HCT116 (cell line): ENCODE data around the gene SNPH. TPM values are rescaled to one million over a fixed set of nuclear protein-coding genes. Genes with fewer than 3 reads are reported as not detected.

ENCODE experiments used
- ATAC-seq: fragments of 200-7000 bp; cut with Tn5 transposase; 2 replicates; pipeline ENCODE4 v1.9.1; 2020; ENCODE audit warnings: mild to moderate bottlenecking, moderate library complexity
- BruUV-seq: library from RNA; stranded (reverse); fragments of 400-500 nt; replicated peaks from 2 replicates; lab custom pipeline; 2021; lab: Mats Ljungman, UMichigan
- CTCF ChIA-PET: fragments of 300-600 bp; sonication (Branson Sonifier 250); formaldehyde crosslinking; loops from one replicate; lab custom pipeline; 2021; ENCODE audit warnings: antibody characterized with exemption; lab: Charles Lee
- POLR2A ChIA-PET: fragments of 300-600, 350-600 bp; sonication (Branson Sonifier 250); formaldehyde crosslinking; loops from one replicate; lab custom pipeline; 2021; ENCODE audit warnings: antibody characterized with exemption; lab: Charles Lee
- RAD21 ChIA-PET, 2 experiments: fragments of 300-600 bp; sonication (Branson Sonifier 250); formaldehyde crosslinking; loops; one replicate each; lab custom pipeline; 2023; ENCODE audit warnings: low total read pairs in 2 of 2; ENCODE audit not compliant: uncharacterized antibody in 2 of 2, unreplicated experiment in 2 of 2, low non-redundant PET in 1 of 2; lab: Charles Lee
- DNase-seq: peaks from one replicate; pipeline ENCODE4 v3.0.0-alpha.2; 2010; ENCODE audit warnings: low read depth, low spot score
- H2AFZ ChIP-seq: fragments of 200-600 bp; shearing (Covaris generic), sonication (generic); 2 replicates; pipeline ENCODE4 v1.6.1; 2017; ENCODE audit warnings: low read depth, mixed run types, mixed read lengths, antibody characterized with exemption, low read length; ENCODE audit not compliant: poor library complexity, severe bottlenecking
- H3K27ac ChIP-seq: 2 replicates; pipeline ENCODE4 v1.5.1; 2012; ENCODE audit warnings: low read depth, low read length
- H3K27me3 ChIP-seq: fragments of 200-600 bp; sonication (generic); 2 replicates; pipeline ENCODE4 v1.6.1; 2016; ENCODE audit warnings: mixed run types, low read length, mixed read lengths; ENCODE audit not compliant: insufficient read depth
- H3K36me3 ChIP-seq, 2 experiments: fragments of 200-500 bp in 1 of 2; fragments of 200-600 bp in 1 of 2; sonication (Bioruptor generic) in 1 of 2; sonication (generic) in 1 of 2; 2 replicates each; pipeline versions ENCODE4 v1.5.1 to v1.6.1; 2014 to 2016; ENCODE audit warnings: low read length in 2 of 2, inconsistent platforms in 1 of 2, mixed read lengths in 1 of 2, mixed run types in 1 of 2; ENCODE audit not compliant: insufficient read depth in 2 of 2, control insufficient read depth in 1 of 2
- H3K4me1 ChIP-seq, 2 experiments: fragments of 200-600 bp in 1 of 2; sonication (generic) in 1 of 2; 2 replicates each; pipeline versions ENCODE4 v1.5.1 to v1.6.1; 2012 to 2017; ENCODE audit warnings: low read length in 2 of 2, inconsistent platforms in 1 of 2, mild to moderate bottlenecking in 1 of 2, mixed read lengths in 1 of 2, mixed run types in 1 of 2, moderate library complexity in 1 of 2; ENCODE audit not compliant: insufficient read depth in 2 of 2, control insufficient read depth in 1 of 2
- H3K4me2 ChIP-seq: fragments of 200-600 bp; sonication (generic); 2 replicates; pipeline ENCODE4 v1.6.1; 2017; ENCODE audit warnings: mixed run types, low read length, mixed read lengths
- H3K4me3 ChIP-seq, 2 experiments: fragments of 200-600 bp in 1 of 2; sonication (generic) in 1 of 2; replicated peaks in 1 of 2; 2 replicates each; pipeline ENCODE4 v1.5.1; 2011 to 2016; ENCODE audit warnings: low read length in 2 of 2, control low read depth in 1 of 2, low read depth in 1 of 2, mild to moderate bottlenecking in 1 of 2, mixed read lengths in 1 of 2, mixed run types in 1 of 2
- H3K79me2 ChIP-seq: fragments of 200-600 bp; sonication (generic); 2 replicates; pipeline ENCODE4 v1.6.1; 2017; ENCODE audit warnings: mild to moderate bottlenecking, mixed run types, low read length, moderate library complexity, mixed read lengths; ENCODE audit not compliant: insufficient read depth
- H3K9ac ChIP-seq: fragments of 200-600 bp; sonication (generic); 2 replicates; pipeline ENCODE4 v1.6.1; 2016; ENCODE audit warnings: low read length, mixed read lengths
- H3K9me2 ChIP-seq: fragments of 200-600 bp; sonication (generic), shearing (Covaris generic); 2 replicates; pipeline ENCODE4 v1.6.1; 2017; ENCODE audit warnings: mixed run types, mild to moderate bottlenecking, moderate library complexity; ENCODE audit not compliant: insufficient read depth
- H3K9me3 ChIP-seq, 2 experiments: fragments of 200-500 bp in 1 of 2; fragments of 200-600 bp in 1 of 2; sonication (Bioruptor generic) in 1 of 2; sonication (generic) in 1 of 2; 2 replicates each; pipeline ENCODE4 v1.6.1; 2014 to 2017; ENCODE audit warnings: low read length in 2 of 2, mixed read lengths in 2 of 2, inconsistent platforms in 1 of 2, low read depth in 1 of 2, mild to moderate bottlenecking in 1 of 2, mixed run types in 1 of 2, moderate library complexity in 1 of 2; ENCODE audit not compliant: control insufficient read depth in 1 of 2, insufficient read depth in 1 of 2
- H4K20me1 ChIP-seq: fragments of 200-600 bp; sonication (generic), shearing (Covaris generic); 2 replicates; pipeline ENCODE4 v1.6.1; 2017; ENCODE audit warnings: mixed run types, mild to moderate bottlenecking, moderate library complexity; ENCODE audit not compliant: insufficient read depth
- CBX3 ChIP-seq: IDR thresholded peaks from 2 replicates; pipeline ENCODE4 v1.6.1; 2012; ENCODE audit warnings: low read depth
- CTCF ChIP-seq, 3 experiments: fragments of 200-600 bp in 1 of 3; sonication (generic) in 1 of 3; IDR thresholded peaks in 2 of 3; conservative IDR thresholded peaks in 1 of 3; 2 replicates each; pipeline ENCODE4 v1.5.1; 2012 to 2017; ENCODE audit warnings: low read depth in 2 of 3, low read length in 2 of 3, antibody characterized with exemption in 1 of 3, borderline replicate concordance in 1 of 3, control low read depth in 1 of 3, mild to moderate bottlenecking in 1 of 3, mixed read lengths in 1 of 3, mixed run types in 1 of 3, moderate library complexity in 1 of 3; ENCODE audit not compliant: insufficient read depth in 1 of 3
- ELF1 ChIP-seq: IDR thresholded peaks from 2 replicates; pipeline ENCODE4 v1.6.1; 2012; ENCODE audit warnings: low read depth, borderline replicate concordance
- EZH2phosphoT487 ChIP-seq: fragments of 200-600 bp; IDR thresholded peaks from 2 replicates; pipeline ENCODE4 v1.6.1; 2018; ENCODE audit warnings: antibody characterized with exemption, borderline replicate concordance
- JUND ChIP-seq: IDR thresholded peaks from 2 replicates; pipeline ENCODE4 v1.6.1; 2012
- RAD21 ChIP-seq: IDR thresholded peaks from 2 replicates; pipeline ENCODE4 v1.6.1; 2012; ENCODE audit warnings: low read depth, mild to moderate bottlenecking
- SIN3A ChIP-seq: IDR thresholded peaks from 2 replicates; pipeline ENCODE4 v1.6.1; 2012; ENCODE audit warnings: low read depth
- SRF ChIP-seq: IDR thresholded peaks from 2 replicates; pipeline ENCODE4 v1.6.1; 2012; ENCODE audit warnings: low read depth
- TCF7L2 ChIP-seq: IDR thresholded peaks from 2 replicates; pipeline ENCODE4 v1.7.0; 2011; ENCODE audit warnings: borderline replicate concordance, inconsistent platforms; ENCODE audit not compliant: insufficient read depth, insufficient read length; ENCODE audit errors: extremely low read depth
- YY1 ChIP-seq: IDR thresholded peaks from 2 replicates; pipeline ENCODE4 v1.6.1; 2011; ENCODE audit warnings: low read length, low read depth, moderate library complexity, mild to moderate bottlenecking; ENCODE audit not compliant: insufficient replicate concordance; ENCODE audit errors: extremely low read depth
- ZFX ChIP-seq: fragments of 450-650 bp; IDR thresholded peaks from 2 replicates; pipeline ENCODE4 v1.6.1; 2017
- ZNF274 ChIP-seq: fragments of 200-500 bp; sonication (Bioruptor generic); IDR thresholded peaks from 2 replicates; pipeline ENCODE4 v1.6.1; 2014; ENCODE audit warnings: mild to moderate bottlenecking, low read depth, low read length, inconsistent platforms
- intact Hi-C: fragments of 100-400 bp; cut with micrococcal nuclease; formaldehyde crosslinking; loops from 2 replicates; pipeline ENCODE4 v1.10.0; 2022
- total RNA-seq: library from RNA; stranded (reverse); gene quantifications from one replicate; pipeline ENCODE4 v1.2.1, GENCODE V29; 2021; ENCODE audit not compliant: unreplicated experiment
- TF ChIP-seq, protein P1 (sequence below): IDR thresholded peaks from 2 replicates; pipeline ENCODE4 v1.6.1; 2012; ENCODE audit warnings: low read depth

Gene SNPH
- total RNA-seq, 1 experiment from 2014 or later, result 3.2 TPM

GRCh38 chr20:1313236-1313964 lies 47.3 kb downstream of the SNPH start:
- H3K9ac ChIP-seq, result no peak overlapping the region
- TF ChIP-seq ZFX (no peak), JUND (no peak), RAD21 (peak; percentile 93), CTCF (IDR thresholded peaks at IDR 0.05 in 2 of 3, conservative IDR thresholded peaks at IDR 0.05 in 1 of 3; ENCODE audit: borderline replicate concordance in 1 of 3, insufficient read depth in 1 of 3, low read depth in 2 of 3, low read length in 2 of 3) (peak; percentile 93 to 97 (median 96)), SRF (no peak), EZH2phosphoT487 (no peak)
- no peaks in the 10 kb centered on the region for H3K9me2 ChIP-seq
- H3K36me3 ChIP-seq, result no peaks in the 10 kb centered on the region
- H3K27ac ChIP-seq, result no peak overlapping the region
- ChIA-PET POLR2A (interaction anchor here (0.9 kb wide), 1 partner anchor 12 kb away, joined by 3 read pairs; no protein-coding TSS in a partner anchor), CTCF (interaction anchor here (0.8 to 1.2 kb wide), 5 partner anchors 11 to 190 kb away, joined by 3 to 5 read pairs (median 4); no protein-coding TSS in a partner anchor), RAD21 (no interaction called here)
- peak overlapping the region; percentile 71 for H2AFZ ChIP-seq
- DNase-seq, result peak; percentile 49
- H3K9me3 ChIP-seq, result no peaks in the 10 kb centered on the region
- peak; percentile 93 for ATAC-seq
- no peaks in the 10 kb centered on the region for H3K27me3 ChIP-seq
- H4K20me1 ChIP-seq, result no peaks in the 10 kb centered on the region
- no TSS peak for BruUV-seq
- H3K4me1 ChIP-seq, result peaks cover 0 to 3% of the 10 kb centered on the region in 2 experiments; a peak in 1 of 4 replicates
- no peak overlapping the region for H3K4me3 ChIP-seq
- no peaks in the 10 kb centered on the region for H3K79me2 ChIP-seq
- H3K4me2 ChIP-seq, result peak overlapping the region; percentile 22; the same call in 1 of the 2 replicates
- intact Hi-C loops, result loop anchor here (1.0 kb wide), 2 partner anchors 124 to 153 kb away; partner anchors contain the start of gene NSFL1C

DNA sequence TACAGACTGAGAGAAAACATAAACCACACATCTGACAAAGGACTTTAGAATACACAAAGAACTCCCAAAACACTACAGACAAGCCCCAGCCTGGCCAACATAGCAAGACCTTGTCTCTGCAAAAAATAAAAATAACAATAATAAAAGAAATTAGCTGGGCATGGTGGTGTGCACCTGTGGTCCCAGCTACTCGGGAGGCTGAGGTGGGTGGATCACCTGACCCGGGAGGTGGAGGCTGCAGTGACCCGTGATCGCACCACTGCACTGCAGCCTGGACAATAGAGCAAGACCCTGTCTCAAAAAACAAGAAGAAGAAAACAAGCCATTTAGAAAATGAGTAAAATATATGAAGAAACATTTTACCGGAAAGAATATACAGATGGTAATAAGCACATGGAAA lies 49.7 kb downstream of the SNPH start:
- CTCF ChIA-PET, result no interaction called here
- no peaks in the 10 kb centered on the region for H3K27me3 ChIP-seq
- POLR2A ChIA-PET, result no interaction called here
- BruUV-seq, result no TSS peak
- DNase-seq (no peak), ATAC-seq (no peak)
- RAD21 ChIA-PET, result no interaction called here
- intact Hi-C loops, result no loop called here
- H3K4me1 ChIP-seq, result peaks cover 3 to 5% of the 10 kb centered on the region in 2 experiments; a peak in 2 of 4 replicates
- H3K79me2 ChIP-seq, result no peaks in the 10 kb centered on the region
- no peak overlapping the region for H3K9ac ChIP-seq
- H2AFZ ChIP-seq, result no peak overlapping the region
- no peak overlapping the region for H3K27ac ChIP-seq
- no peaks in the 10 kb centered on the region for H3K9me2 ChIP-seq
- no peak overlapping the region for H3K4me2 ChIP-seq
- H4K20me1 ChIP-seq, result no peaks in the 10 kb centered on the region
- no peaks in the 10 kb centered on the region for H3K36me3 ChIP-seq
- H3K9me3 ChIP-seq, result no peaks in the 10 kb centered on the region
- no peak overlapping the region for H3K4me3 ChIP-seq
- TF ChIP-seq CBX3, result no peak
- no peak for TF ChIP-seq JUND
- TF ChIP-seq ELF1, result no peak
- TF ChIP-seq YY1, result no peak
- no peak for TF ChIP-seq ZNF274
- TF ChIP-seq, protein P1, sequence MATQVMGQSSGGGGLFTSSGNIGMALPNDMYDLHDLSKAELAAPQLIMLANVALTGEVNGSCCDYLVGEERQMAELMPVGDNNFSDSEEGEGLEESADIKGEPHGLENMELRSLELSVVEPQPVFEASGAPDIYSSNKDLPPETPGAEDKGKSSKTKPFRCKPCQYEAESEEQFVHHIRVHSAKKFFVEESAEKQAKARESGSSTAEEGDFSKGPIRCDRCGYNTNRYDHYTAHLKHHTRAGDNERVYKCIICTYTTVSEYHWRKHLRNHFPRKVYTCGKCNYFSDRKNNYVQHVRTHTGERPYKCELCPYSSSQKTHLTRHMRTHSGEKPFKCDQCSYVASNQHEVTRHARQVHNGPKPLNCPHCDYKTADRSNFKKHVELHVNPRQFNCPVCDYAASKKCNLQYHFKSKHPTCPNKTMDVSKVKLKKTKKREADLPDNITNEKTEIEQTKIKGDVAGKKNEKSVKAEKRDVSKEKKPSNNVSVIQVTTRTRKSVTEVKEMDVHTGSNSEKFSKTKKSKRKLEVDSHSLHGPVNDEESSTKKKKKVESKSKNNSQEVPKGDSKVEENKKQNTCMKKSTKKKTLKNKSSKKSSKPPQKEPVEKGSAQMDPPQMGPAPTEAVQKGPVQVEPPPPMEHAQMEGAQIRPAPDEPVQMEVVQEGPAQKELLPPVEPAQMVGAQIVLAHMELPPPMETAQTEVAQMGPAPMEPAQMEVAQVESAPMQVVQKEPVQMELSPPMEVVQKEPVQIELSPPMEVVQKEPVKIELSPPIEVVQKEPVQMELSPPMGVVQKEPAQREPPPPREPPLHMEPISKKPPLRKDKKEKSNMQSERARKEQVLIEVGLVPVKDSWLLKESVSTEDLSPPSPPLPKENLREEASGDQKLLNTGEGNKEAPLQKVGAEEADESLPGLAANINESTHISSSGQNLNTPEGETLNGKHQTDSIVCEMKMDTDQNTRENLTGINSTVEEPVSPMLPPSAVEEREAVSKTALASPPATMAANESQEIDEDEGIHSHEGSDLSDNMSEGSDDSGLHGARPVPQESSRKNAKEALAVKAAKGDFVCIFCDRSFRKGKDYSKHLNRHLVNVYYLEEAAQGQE, result no peak
- no peak for TF ChIP-seq ZFX
- TF ChIP-seq SIN3A, result no peak
- no peak for TF ChIP-seq EZH2phosphoT487
- TF ChIP-seq TCF7L2, result no peak
- no peak for TF ChIP-seq RAD21
